ENCODE measurements around the gene GMPPA. TPM values are rescaled to one million over a fixed set of nuclear protein-coding genes. Genes with fewer than 3 reads are reported as not detected.

The GMPPA gene
- total RNA-seq, 6 experiments from 2014 or later, result 21.7 to 54.1 (median 40.2) TPM

DNA sequence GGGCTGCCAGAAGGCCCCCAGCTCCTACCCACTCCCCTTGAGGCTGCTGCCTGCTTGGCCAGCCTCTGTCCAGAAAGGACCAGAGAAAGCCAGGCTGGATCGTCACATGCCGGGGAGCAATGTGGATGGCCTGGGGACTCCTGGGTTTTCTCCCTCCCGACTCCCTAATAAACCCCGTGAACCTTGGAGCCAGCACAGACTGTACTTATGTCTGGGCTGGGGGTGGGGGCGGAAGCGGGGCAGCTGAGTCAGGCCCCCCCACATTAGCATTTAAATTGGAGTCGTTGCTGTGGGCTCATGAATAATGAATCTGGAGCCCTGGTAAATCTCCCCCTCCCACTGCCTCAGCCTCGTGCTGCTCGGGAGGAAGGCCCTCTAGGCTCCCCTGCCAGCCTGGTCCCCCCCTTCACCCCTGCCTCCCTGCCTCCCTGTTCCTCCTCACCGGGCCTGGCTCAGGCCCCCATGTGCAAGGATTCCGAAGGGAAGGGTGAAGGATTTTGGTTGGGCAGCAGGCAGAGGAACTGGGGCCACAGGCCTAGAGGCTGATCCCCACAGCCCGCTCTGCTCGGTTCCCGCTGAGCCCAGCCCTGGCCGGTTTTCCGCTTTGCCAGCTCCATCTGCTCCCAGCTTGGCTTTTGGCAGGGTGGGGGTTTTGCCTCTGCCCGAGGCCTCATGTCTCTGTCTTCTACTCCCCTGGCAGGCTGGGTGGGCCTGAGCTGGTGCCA lies 8.3 kb downstream of the GMPPA start:
- Histone ChIP-seq H3K4me3 (no peak overlapping the region), H3K27me3 (no peaks in the 10 kb centered on the region), H3K9me3 (no peaks in the 10 kb centered on the region), H3K27ac (no peak overlapping the region), H3K4me1 (peaks cover 0 to 3% (median 0%) of the 10 kb centered on the region in 4 donors), H3K36me3 (peaks cover 0 to 9% (median 0%) of the 10 kb centered on the region in 4 donors)
- TF ChIP-seq, protein P1, sequence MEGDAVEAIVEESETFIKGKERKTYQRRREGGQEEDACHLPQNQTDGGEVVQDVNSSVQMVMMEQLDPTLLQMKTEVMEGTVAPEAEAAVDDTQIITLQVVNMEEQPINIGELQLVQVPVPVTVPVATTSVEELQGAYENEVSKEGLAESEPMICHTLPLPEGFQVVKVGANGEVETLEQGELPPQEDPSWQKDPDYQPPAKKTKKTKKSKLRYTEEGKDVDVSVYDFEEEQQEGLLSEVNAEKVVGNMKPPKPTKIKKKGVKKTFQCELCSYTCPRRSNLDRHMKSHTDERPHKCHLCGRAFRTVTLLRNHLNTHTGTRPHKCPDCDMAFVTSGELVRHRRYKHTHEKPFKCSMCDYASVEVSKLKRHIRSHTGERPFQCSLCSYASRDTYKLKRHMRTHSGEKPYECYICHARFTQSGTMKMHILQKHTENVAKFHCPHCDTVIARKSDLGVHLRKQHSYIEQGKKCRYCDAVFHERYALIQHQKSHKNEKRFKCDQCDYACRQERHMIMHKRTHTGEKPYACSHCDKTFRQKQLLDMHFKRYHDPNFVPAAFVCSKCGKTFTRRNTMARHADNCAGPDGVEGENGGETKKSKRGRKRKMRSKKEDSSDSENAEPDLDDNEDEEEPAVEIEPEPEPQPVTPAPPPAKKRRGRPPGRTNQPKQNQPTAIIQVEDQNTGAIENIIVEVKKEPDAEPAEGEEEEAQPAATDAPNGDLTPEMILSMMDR (IDR thresholded peaks at IDR 0.05), result no peak
- TF ChIP-seq POLR2A (IDR thresholded peaks at IDR 0.05), result no peak
- ATAC-seq (no peak), DNase-seq (no peak)
- 82% methylated on average over 4 of the region's 17 CpGs for WGBS (ENCODE audit: insufficient coverage, low coverage, low lambda C conversion rate, missing lambda C conversion rate)
- intact Hi-C loops (cut with DNase I), result no loop called here

- DNase-seq, result no peak
- H3K4me3 ChIP-seq, result no peak overlapping the region
- no peak overlapping the region for H3K27ac ChIP-seq
- H3K9me3 ChIP-seq, result no peaks in the 10 kb centered on the region
- H3K36me3 ChIP-seq, result peaks cover 0 to 9% (median 0%) of the 10 kb centered on the region in 4 donors
- intact Hi-C loops (cut with DNase I), result no loop called here
- ATAC-seq, result no peak
- H3K4me1 ChIP-seq, result peaks cover 0 to 3% (median 0%) of the 10 kb centered on the region in 4 donors
- no peak for TF ChIP-seq POLR2A (IDR thresholded peaks at IDR 0.05)
- TF ChIP-seq, protein P1 (IDR thresholded peaks at IDR 0.05), result no peak
- 55% methylated on average over 6 of the region's 8 CpGs for WGBS (ENCODE audit: insufficient coverage, low coverage, low lambda C conversion rate, missing lambda C conversion rate)
- no peaks in the 10 kb centered on the region for H3K27me3 ChIP-seq
Observed at GRCh38 chr2:219507581-219508443, 9.1 kb downstream of the GMPPA start.

DNA sequence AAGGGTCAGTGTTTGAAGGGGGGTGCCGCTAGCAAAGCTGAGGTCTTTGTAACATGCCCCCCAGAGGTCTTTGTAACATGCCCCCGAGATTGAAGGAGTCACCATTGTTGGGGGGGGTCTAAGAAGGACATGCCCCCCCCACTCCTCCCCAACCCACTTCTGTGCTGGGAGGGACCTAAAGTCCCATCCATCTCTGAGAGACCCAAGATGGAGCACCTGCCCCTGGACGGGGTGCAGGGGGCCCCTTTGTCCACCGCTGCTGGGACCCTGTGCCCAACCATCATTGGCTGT lies 9.7 kb downstream of the GMPPA start:
- no peak overlapping the region for H3K27ac ChIP-seq
- no peak for DNase-seq
- H3K4me1 ChIP-seq, result peaks cover 0 to 3% (median 0%) of the 10 kb centered on the region in 4 donors
- intact Hi-C loops (cut with DNase I), result no loop called here
- no peak overlapping the region for H3K4me3 ChIP-seq
- 82% methylated on average over 3 of the region's 4 CpGs for WGBS (ENCODE audit: insufficient coverage, low coverage, low lambda C conversion rate, missing lambda C conversion rate)
- no peak for TF ChIP-seq POLR2A (IDR thresholded peaks at IDR 0.05)
- TF ChIP-seq, protein P1 (IDR thresholded peaks at IDR 0.05), result no peak
- H3K9me3 ChIP-seq, result no peaks in the 10 kb centered on the region
- no peak for ATAC-seq
- peaks cover 0 to 9% (median 0%) of the 10 kb centered on the region in 4 donors for H3K36me3 ChIP-seq
- H3K27me3 ChIP-seq, result no peaks in the 10 kb centered on the region

DNA sequence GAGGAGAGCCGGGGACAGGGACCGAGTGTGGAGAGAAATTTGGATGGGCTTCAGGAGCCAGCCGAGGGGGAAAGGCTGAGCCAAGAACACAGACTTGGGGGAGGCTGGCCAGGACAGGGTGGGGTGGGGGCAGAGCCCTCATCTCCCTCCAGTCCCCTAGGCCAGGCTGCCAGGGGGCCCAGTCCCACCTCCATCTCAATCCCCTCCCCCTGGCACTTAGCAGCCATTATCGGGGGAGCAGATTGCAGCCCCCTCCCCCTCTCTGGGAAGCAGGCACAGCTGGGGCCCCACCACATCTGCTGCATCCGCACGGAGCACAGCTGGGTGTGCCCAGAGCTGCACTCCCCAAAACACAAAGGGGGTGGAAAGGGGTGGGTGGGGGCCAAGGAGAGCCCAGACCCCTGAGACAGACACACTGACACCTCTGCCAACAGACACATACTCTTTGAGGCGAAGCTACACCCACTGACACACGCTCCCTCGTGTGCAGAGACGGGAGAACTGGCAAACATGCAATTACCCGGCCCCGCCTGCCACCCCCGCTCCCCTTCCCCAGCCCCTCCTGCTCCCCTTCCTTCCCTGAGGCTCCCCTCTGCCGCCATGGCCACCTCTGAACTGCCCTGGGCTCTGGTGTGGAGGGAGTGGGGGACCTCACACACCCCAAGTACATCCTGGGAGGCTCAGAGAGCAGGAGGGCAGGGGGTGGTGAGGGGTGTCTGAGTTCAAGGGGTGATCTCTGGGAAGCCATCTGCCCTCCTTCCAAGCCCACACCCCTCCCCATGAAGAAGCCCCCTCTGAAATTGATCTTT lies 10.5 kb downstream of the GMPPA start:
- intact Hi-C loops (cut with DNase I), result no loop called here
- no peaks in the 10 kb centered on the region for H3K27me3 ChIP-seq
- H3K36me3 ChIP-seq, result peaks cover 0 to 9% (median 0%) of the 10 kb centered on the region in 4 donors
- no peaks in the 10 kb centered on the region for H3K9me3 ChIP-seq
- ATAC-seq (peak; percentile 4 to 40 (median 20)), DNase-seq (no peak)
- WGBS (ENCODE audit: insufficient coverage, low coverage, low lambda C conversion rate, missing lambda C conversion rate), result 19% methylated on average over 8 of the region's 14 CpGs
- H3K27ac ChIP-seq, result no peak overlapping the region
- peaks cover 0 to 3% (median 0%) of the 10 kb centered on the region in 4 donors for H3K4me1 ChIP-seq
- TF ChIP-seq, protein P1 (IDR thresholded peaks at IDR 0.05), result no peak
- no peak for TF ChIP-seq POLR2A (IDR thresholded peaks at IDR 0.05)
- no peak overlapping the region for H3K4me3 ChIP-seq

All from right lobe of liver (tissue), 6 donors.